Subcutaneous abdominal adipose tissue (tissue), 5 donors: ENCODE measurements around the gene WARS2.

ENCODE experiments used
- H3K27ac ChIP-seq: one replicate; pipeline ENCODE4 v1.7.0; 2013; ENCODE audit warnings: low read depth, mild to moderate bottlenecking, inconsistent platforms, low read length, moderate library complexity
- H3K27me3 ChIP-seq, 5 donors: one replicate each; pipeline ENCODE4 v1.7.0; 2013; ENCODE audit warnings: low read length in 5 of 5, inconsistent platforms in 1 of 5; ENCODE audit not compliant: control insufficient read depth in 5 of 5, insufficient read depth in 4 of 5
- H3K36me3 ChIP-seq, 5 donors: one replicate each; pipeline ENCODE4 v1.7.0; 2013; ENCODE audit warnings: low read length in 5 of 5; ENCODE audit not compliant: control insufficient read depth in 5 of 5, insufficient read depth in 5 of 5
- H3K4me1 ChIP-seq, 5 donors: one replicate each; pipeline ENCODE4 v1.7.0; 2013; ENCODE audit warnings: low read length in 5 of 5, mild to moderate bottlenecking in 3 of 5, moderate library complexity in 1 of 5; ENCODE audit not compliant: control insufficient read depth in 5 of 5, insufficient read depth in 5 of 5
- H3K4me3 ChIP-seq, 5 donors: one replicate each; pipeline ENCODE4 v1.7.0; 2013; ENCODE audit warnings: low read length in 5 of 5, low read depth in 1 of 5
- H3K9ac ChIP-seq, 5 donors: one replicate each; pipeline ENCODE4 v1.7.0; 2013; ENCODE audit warnings: low read length in 5 of 5, mild to moderate bottlenecking in 4 of 5, moderate library complexity in 3 of 5
- H3K9me3 ChIP-seq, 5 donors: one replicate each; pipeline ENCODE4 v1.7.0; 2013; ENCODE audit warnings: low read length in 5 of 5; ENCODE audit not compliant: control insufficient read depth in 5 of 5
- donor health status: healthy.
- donor health status: healthy.
- donor health status: healthy.
- donor health status: healthy.
- donor health status: healthy.

WARS2 gene

GRCh38 chr1:118989878-118990378, 150.5 kb downstream of the WARS2 start:
- Histone ChIP-seq H3K9me3 (no peaks in the 10 kb centered on the region), H3K4me1 (peaks cover 0 to 44% (median 38%) of the 10 kb centered on the region in 5 donors), H3K4me3 (peak overlapping the region in 1 of 5 donors; percentile 17), H3K27me3 (peaks cover 0 to 50% (median 32%) of the 10 kb centered on the region in 5 donors), H3K27ac (peak overlapping the region; percentile 93), H3K36me3 (no peaks in the 10 kb centered on the region), H3K9ac (no peak overlapping the region)

- Histone ChIP-seq H3K36me3 (no peaks in the 10 kb centered on the region), H3K27ac (peak overlapping the region; percentile 93), H3K27me3 (peaks cover 0 to 43% (median 26%) of the 10 kb centered on the region in 5 donors), H3K4me3 (peak overlapping the region in 4 of 5 donors; percentile 9 to 88 (median 79)), H3K4me1 (peaks cover 0 to 51% (median 45%) of the 10 kb centered on the region in 5 donors), H3K9ac (no peak overlapping the region), H3K9me3 (no peaks in the 10 kb centered on the region)
These were observed 151.2 kb downstream of the WARS2 start for GRCh38 chr1:118989006-118989815.

GRCh38 chr1:118988186-118989005, 152.1 kb downstream of the WARS2 start, which contains the start of gene TBX15:
TSS of gene TBX15 (minus strand) at chr1:118988343. CDS start at chr1:118987795, 548 bp downstream.
- H3K9me3 ChIP-seq = no peaks in the 10 kb centered on the region
- no peaks in the 10 kb centered on the region for H3K36me3 ChIP-seq
- peak within 1 kb of the TSS; percentile 77 to 92 (median 88) for H3K4me3 ChIP-seq
- H3K27me3 ChIP-seq = peaks cover 0 to 41% (median 22%) of the 10 kb centered on the region in 5 donors
- peak within 1 kb of the TSS; percentile 72 to 96 (median 84) for H3K9ac ChIP-seq
- H3K27ac ChIP-seq = peak within 1 kb of the TSS; percentile 93
- peaks cover 4 to 59% (median 53%) of the 10 kb centered on the region in 5 donors for H3K4me1 ChIP-seq

GRCh38 chr1:118987468-118988185, 152.8 kb downstream of the WARS2 start:
- H3K9me3 ChIP-seq = no peaks in the 10 kb centered on the region
- H3K36me3 ChIP-seq = no peaks in the 10 kb centered on the region
- peak overlapping the region; percentile 77 to 92 (median 88) for H3K4me3 ChIP-seq
- peak overlapping the region; percentile 72 to 96 (median 84) for H3K9ac ChIP-seq
- peak overlapping the region; percentile 93 for H3K27ac ChIP-seq
- peaks cover 4 to 64% (median 53%) of the 10 kb centered on the region in 5 donors for H3K4me1 ChIP-seq
- peaks cover 0 to 43% (median 23%) of the 10 kb centered on the region in 5 donors for H3K27me3 ChIP-seq

GRCh38 chr1:118986555-118987467, 153.6 kb downstream of the WARS2 start:
- Histone ChIP-seq H3K4me1 (peaks cover 4 to 64% (median 56%) of the 10 kb centered on the region in 5 donors), H3K27me3 (peaks cover 0 to 41% (median 23%) of the 10 kb centered on the region in 5 donors), H3K27ac (peak overlapping the region; percentile 93), H3K9me3 (no peaks in the 10 kb centered on the region), H3K9ac (peak overlapping the region; percentile 72 to 96 (median 84)), H3K4me3 (peak overlapping the region; percentile 77 to 92 (median 88)), H3K36me3 (no peaks in the 10 kb centered on the region)

- peak overlapping the region; percentile 77 to 92 (median 88) for H3K4me3 ChIP-seq
- no peaks in the 10 kb centered on the region for H3K36me3 ChIP-seq
- H3K27me3 ChIP-seq = peaks cover 0 to 37% (median 19%) of the 10 kb centered on the region in 5 donors
- peak overlapping the region; percentile 72 to 96 (median 84) for H3K9ac ChIP-seq
- H3K9me3 ChIP-seq = no peaks in the 10 kb centered on the region
- peak overlapping the region; percentile 93 for H3K27ac ChIP-seq
- H3K4me1 ChIP-seq = peaks cover 4 to 64% (median 56%) of the 10 kb centered on the region in 5 donors
These were observed 154.6 kb downstream of the WARS2 start for GRCh38 chr1:118985640-118986554.

- H3K4me3 ChIP-seq = peak overlapping the region; percentile 77 to 92 (median 88)
- H3K27me3 ChIP-seq = peaks cover 0 to 31% (median 19%) of the 10 kb centered on the region in 5 donors
- H3K4me1 ChIP-seq = peaks cover 4 to 63% (median 56%) of the 10 kb centered on the region in 5 donors
- H3K9me3 ChIP-seq = no peaks in the 10 kb centered on the region
- peak overlapping the region; percentile 93 for H3K27ac ChIP-seq
- no peaks in the 10 kb centered on the region for H3K36me3 ChIP-seq
- H3K9ac ChIP-seq = peak overlapping the region; percentile 30 to 96 (median 84)
These were observed 155.5 kb downstream of the WARS2 start for GRCh38 chr1:118984722-118985639.
